ENCODE data around the gene PERCC1.

Gene PERCC1

GRCh38 chr16:1430759-1431496, at the start of gene PERCC1:
PERCC1 (plus strand) TSS chr16:1431078; CDS start chr16:1432594, 1,516 bp downstream.
- DNase-seq (ENCODE audit: low read depth in 2 of 3, low spot score in 1 of 3) = no peak

- no peak for DNase-seq (ENCODE audit: low read depth in 2 of 3, low spot score in 1 of 3)
Observed at GRCh38 chr16:1381612-1382406, 49.1 kb upstream of the PERCC1 start.

- no peak for DNase-seq (ENCODE audit: low read depth in 2 of 3, low spot score in 1 of 3)
Observed at GRCh38 chr16:1383556-1383955, 47.3 kb upstream of the PERCC1 start.

- no peak for DNase-seq (ENCODE audit: low read depth in 2 of 3, low spot score in 1 of 3)
Observed at GRCh38 chr16:1385232-1385631, 45.6 kb upstream of the PERCC1 start.

- DNase-seq (ENCODE audit: low read depth in 2 of 3, low spot score in 1 of 3) = no peak
Observed at GRCh38 chr16:1387331-1387730, 43.5 kb upstream of the PERCC1 start.

- no peak for DNase-seq (ENCODE audit: low read depth in 2 of 3, low spot score in 1 of 3)
Observed at GRCh38 chr16:1389762-1390161, 41.1 kb upstream of the PERCC1 start.

GRCh38 chr16:1390239-1390779, 40.6 kb upstream of the PERCC1 start:
- no peak for DNase-seq (ENCODE audit: low read depth in 2 of 3, low spot score in 1 of 3)

- no peak for DNase-seq (ENCODE audit: low read depth in 2 of 3, low spot score in 1 of 3)
Observed at GRCh38 chr16:1392826-1393225, 38.1 kb upstream of the PERCC1 start.

- no peak for DNase-seq (ENCODE audit: low read depth in 2 of 3, low spot score in 1 of 3)
Observed at GRCh38 chr16:1393613-1394176, 37.2 kb upstream of the PERCC1 start.

- DNase-seq (ENCODE audit: low read depth in 2 of 3, low spot score in 1 of 3) = no peak
Observed at GRCh38 chr16:1394367-1394951, 36.4 kb upstream of the PERCC1 start.

GRCh38 chr16:1395444-1396031, 35.3 kb upstream of the PERCC1 start:
- no peak for DNase-seq (ENCODE audit: low read depth in 2 of 3, low spot score in 1 of 3)

- DNase-seq (ENCODE audit: low read depth in 2 of 3, low spot score in 1 of 3) = no peak
Observed at GRCh38 chr16:1397779-1398178, 33.1 kb upstream of the PERCC1 start.

- no peak for DNase-seq (ENCODE audit: low read depth in 2 of 3, low spot score in 1 of 3)
Observed at GRCh38 chr16:1398351-1398750, 32.5 kb upstream of the PERCC1 start.

- DNase-seq (ENCODE audit: low read depth in 2 of 3, low spot score in 1 of 3) = no peak
Observed at GRCh38 chr16:1398826-1399581, 31.9 kb upstream of the PERCC1 start.

- DNase-seq (ENCODE audit: low read depth in 2 of 3, low spot score in 1 of 3) = no peak
Observed at GRCh38 chr16:1401061-1401757, 29.7 kb upstream of the PERCC1 start.

GRCh38 chr16:1401758-1402154, 29.1 kb upstream of the PERCC1 start:
- DNase-seq (ENCODE audit: low read depth in 2 of 3, low spot score in 1 of 3) = no peak

GRCh38 chr16:1403036-1403435, 27.8 kb upstream of the PERCC1 start:
- DNase-seq (ENCODE audit: low read depth in 2 of 3, low spot score in 1 of 3) = no peak

GRCh38 chr16:1403733-1404132, 27.1 kb upstream of the PERCC1 start:
- no peak for DNase-seq (ENCODE audit: low read depth in 2 of 3, low spot score in 1 of 3)

- no peak for DNase-seq (ENCODE audit: low read depth in 2 of 3, low spot score in 1 of 3)
Observed at GRCh38 chr16:1407753-1408152, 23.1 kb upstream of the PERCC1 start.

Data from stimulated activated CD4-positive, alpha-beta T cell treated with anti-CD3 and anti-CD28 coated beads, Interleukin-12 subunit alpha, Interleukin-12 subunit beta, amount 100 ng/mL, for 48 hours (primary cell).